ENCODE results near the gene SETD1B. TPM values are rescaled to one million over a fixed set of nuclear protein-coding genes. Genes with fewer than 3 reads are reported as not detected.
"Not testable (repeated sequence)": the region's sequence is repeated elsewhere in the genome, so short reads cannot be mapped to it uniquely, and the experiment has no call there.

The SETD1B gene
- total RNA-seq, 2 donors from 2014 or later: 13.8 to 16.7 TPM

DNA sequence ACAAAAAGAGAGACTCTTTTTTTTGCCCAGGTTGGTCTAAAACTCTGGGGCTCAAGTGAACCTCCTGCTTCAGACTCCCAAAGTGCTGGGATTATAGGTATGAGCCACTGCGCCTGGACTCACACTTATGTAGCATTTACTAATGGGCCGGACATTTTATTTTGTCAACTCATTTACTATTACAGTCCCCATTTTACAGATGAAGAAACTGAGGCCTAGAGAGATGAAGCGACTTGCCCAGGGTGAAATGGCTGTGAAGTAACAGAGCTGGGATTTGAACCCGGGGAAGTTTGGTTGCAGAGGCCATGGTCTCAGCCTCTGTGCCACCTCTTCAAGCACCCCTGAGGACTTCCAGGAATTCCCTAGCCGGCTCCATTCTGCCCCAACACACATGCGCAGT is 45.4 kb downstream of the SETD1B start:
- ATAC-seq (no peak), DNase-seq (ENCODE audit: low spot score in 2 of 2) (no peak)
- Mint-ChIP-seq H3K9me3 (no peaks in the 10 kb centered on the region), H3K36me3 (no peaks in the 10 kb centered on the region), H3K27ac (no peak overlapping the region)

DNA sequence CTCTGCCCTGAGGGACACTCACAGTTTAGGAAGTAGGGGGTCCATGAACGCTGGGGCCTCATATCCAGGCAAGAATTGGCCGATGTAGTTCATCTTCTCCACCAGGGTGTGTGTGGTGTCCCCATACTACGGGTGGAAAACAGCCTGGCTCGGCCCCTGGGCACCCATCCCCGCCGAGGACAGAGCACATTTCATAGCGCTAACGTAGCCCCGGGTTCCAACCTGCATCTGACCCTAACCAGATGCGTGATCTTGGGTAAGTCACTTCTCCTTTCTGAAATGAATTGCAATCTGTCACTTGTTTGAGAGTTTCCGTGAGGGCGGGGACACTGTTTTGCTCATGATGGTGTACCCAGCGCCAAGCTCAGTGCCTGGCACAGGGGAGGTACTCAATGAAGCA is 45.9 kb downstream of the SETD1B start:
- ATAC-seq: no peak
- DNase-seq (ENCODE audit: low spot score in 2 of 2): no peak
- H3K27ac Mint-ChIP-seq: no peak overlapping the region
- H3K36me3 Mint-ChIP-seq: no peaks in the 10 kb centered on the region
- H3K9me3 Mint-ChIP-seq: no peaks in the 10 kb centered on the region

DNA sequence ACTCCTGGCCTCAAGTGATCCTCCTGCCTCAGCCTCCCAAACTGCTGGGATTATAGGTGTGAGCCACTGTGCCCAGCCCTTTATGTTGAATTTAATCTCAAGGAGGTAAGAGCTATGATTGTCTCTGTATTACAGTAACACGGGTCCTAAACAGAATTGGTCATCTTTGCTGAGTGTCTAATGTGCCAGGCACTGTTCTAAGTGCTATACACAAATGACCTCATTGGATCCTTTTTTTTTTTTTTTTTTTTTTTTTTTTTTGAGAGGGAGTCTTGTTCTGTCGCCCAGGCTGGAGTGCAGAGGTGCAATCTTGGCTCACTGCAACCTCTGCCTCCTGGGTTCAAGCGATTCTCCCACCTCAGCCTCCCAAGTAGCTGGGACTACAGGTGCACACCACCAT is 48.6 kb downstream of the SETD1B start:
- DNase-seq (ENCODE audit: low spot score in 2 of 2); H3K9me3 Mint-ChIP-seq; ATAC-seq; H3K36me3 Mint-ChIP-seq; H3K27ac Mint-ChIP-seq: not testable (repeated sequence)

- DNase-seq (ENCODE audit: low spot score in 2 of 2) (no peak), ATAC-seq (no peak)
- H3K9me3 Mint-ChIP-seq: no peaks in the 10 kb centered on the region
- no peak overlapping the region for H3K27ac Mint-ChIP-seq
- no peaks in the 10 kb centered on the region for H3K36me3 Mint-ChIP-seq
Observed at GRCh38 chr12:121857322-121858246, 53.8 kb downstream of the SETD1B start.

- ATAC-seq (no peak), DNase-seq (ENCODE audit: low spot score in 2 of 2) (no peak)
- Mint-ChIP-seq H3K36me3 (no peaks in the 10 kb centered on the region), H3K9me3 (no peaks in the 10 kb centered on the region), H3K27ac (peak overlapping the region in 1 of 2 donors; percentile 22)
Observed at GRCh38 chr12:121858318-121858661, 54.5 kb downstream of the SETD1B start.

DNA sequence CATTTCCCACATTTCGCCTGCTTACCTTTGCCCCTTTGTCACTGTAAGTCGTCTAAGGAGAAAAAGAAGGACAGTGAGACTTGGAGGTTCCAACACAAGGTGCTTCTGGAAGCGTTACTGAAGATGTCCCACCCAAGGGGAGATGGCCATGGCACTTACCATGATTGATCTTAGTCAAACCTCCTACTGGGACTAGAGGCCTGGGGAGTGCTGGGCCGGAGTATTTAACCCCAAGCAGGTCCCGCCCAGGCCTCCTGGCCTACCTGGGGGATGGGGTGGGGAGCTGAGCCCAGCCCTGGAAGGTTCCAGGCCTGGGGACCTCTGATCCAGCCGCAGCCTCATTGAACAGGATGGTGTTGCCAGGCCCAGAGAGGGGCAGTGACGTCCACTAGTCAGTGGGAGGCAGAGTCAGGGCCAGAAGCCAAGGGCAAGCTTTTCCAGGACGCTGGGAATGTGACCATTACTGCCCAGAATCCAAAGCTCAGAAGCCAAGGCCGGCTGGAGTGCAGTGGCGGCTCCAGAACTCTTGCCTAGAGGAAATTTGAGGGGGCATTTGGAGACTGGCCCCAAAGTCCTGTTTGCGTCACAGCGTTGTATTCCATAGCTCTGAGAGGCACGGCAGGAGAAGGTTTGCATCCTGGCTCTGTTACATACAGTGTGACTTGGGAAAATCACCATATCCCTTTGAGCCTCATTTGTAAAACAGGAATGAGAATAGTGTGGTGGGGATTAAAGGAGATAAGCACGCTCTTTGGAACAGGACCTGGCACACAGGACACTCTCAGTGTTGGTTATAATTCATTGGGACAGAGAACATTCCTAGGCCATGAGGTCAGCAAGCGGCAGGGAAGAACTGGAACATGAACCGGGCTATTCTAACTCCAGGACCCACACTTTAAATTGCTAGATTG is 55.1 kb downstream of the SETD1B start, which contains the start of gene HPD:
Gene HPD, minus strand, starts transcription at position 198 of the 911 bp plus-strand sequence. Its CDS starts 36 bp downstream, at position 162.
- Mint-ChIP-seq H3K27ac (peak within 1 kb of the TSS in 1 of 2 donors; percentile 22), H3K36me3 (no peaks in the 10 kb centered on the region), H3K9me3 (no peaks in the 10 kb centered on the region)
- DNase-seq (ENCODE audit: low spot score in 2 of 2) (no peak), ATAC-seq (no peak)

DNA sequence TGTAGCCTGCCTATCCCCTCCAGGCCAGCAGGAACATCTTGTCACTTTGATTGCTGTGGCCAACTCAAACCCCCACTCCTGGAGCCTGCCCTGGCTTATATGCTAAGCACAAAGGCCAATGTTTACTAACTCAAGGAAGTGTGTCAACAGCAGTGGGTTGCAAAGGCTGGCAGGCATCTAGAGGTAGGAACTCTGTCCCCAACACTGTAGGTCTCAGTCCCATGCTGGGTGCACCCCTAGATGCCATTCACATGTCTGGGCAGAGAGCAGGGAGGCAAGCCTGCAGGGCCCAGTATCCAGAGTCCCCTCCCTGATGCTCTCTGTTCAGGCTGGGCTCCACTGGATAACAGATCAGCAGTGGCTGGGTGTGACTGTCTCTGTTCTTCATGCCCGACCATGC is 56.4 kb downstream of the SETD1B start:
- Mint-ChIP-seq H3K27ac (no peak overlapping the region), H3K9me3 (no peaks in the 10 kb centered on the region), H3K36me3 (no peaks in the 10 kb centered on the region)
- DNase-seq (ENCODE audit: low spot score in 2 of 2): no peak
- ATAC-seq: no peak

GRCh38 chr12:121860699-121861098 is 56.9 kb downstream of the SETD1B start:
- not testable (repeated sequence) for H3K9me3 Mint-ChIP-seq; H3K36me3 Mint-ChIP-seq; ATAC-seq; DNase-seq (ENCODE audit: low spot score in 2 of 2); H3K27ac Mint-ChIP-seq

- DNase-seq (ENCODE audit: low spot score in 2 of 2) (no peak), ATAC-seq (no peak)
- H3K9me3 Mint-ChIP-seq: no peaks in the 10 kb centered on the region
- no peaks in the 10 kb centered on the region for H3K36me3 Mint-ChIP-seq
- H3K27ac Mint-ChIP-seq: no peak overlapping the region
Observed at GRCh38 chr12:121861636-121862254, 57.9 kb downstream of the SETD1B start.

DNA sequence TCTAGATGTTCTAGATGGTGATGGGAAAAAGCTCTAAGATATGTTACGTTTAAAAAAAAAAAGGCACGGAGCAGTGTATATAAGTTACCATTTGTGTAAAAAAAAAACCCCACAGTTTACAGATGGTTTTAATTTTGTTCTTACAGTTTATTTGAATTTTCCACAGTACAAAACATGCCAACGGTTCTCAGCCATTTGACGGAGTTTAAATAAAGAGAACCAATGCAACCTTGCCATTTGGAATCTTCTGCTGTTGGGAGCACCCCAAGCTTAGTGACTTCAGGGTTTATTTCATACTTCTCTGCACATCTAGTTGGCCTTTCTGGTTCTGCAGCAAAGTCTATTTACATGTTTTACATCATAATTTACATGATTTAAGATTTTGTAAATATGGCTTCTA is 62.5 kb downstream of the SETD1B start:
- no peak overlapping the region for H3K27ac Mint-ChIP-seq
- no peak for DNase-seq (ENCODE audit: low spot score in 2 of 2)
- no peaks in the 10 kb centered on the region for H3K9me3 Mint-ChIP-seq

GRCh38 chr12:121869229-121869628 is 65.4 kb downstream of the SETD1B start:
- H3K27ac Mint-ChIP-seq; DNase-seq (ENCODE audit: low spot score in 2 of 2); ATAC-seq; H3K36me3 Mint-ChIP-seq; H3K9me3 Mint-ChIP-seq: not testable (repeated sequence)

More for the DNA sequence above, 62.5 kb downstream of the SETD1B start:
- H3K36me3 Mint-ChIP-seq: no peaks in the 10 kb centered on the region
- no peak for ATAC-seq

DNA sequence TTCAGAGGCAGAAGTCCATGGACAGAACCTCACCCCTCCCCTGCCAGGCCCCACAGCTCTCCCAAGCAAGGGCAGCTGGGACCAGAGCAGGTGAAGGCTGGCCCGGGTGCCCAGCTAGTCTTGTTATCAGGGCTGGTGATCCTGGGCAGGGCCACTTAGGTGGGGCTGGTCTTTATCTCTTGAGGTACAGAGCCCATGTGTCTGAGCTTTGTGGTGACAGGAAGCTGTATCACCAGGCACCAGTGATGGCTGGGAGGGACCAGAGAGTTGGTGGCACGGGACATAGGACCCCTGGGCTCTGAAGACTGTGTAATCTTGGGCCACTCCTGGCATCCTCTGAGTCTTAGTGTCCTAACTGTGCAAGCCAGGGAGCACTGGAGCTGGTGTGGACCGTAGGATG is 67.7 kb downstream of the SETD1B start:
- Mint-ChIP-seq H3K36me3 (no peaks in the 10 kb centered on the region), H3K27ac (no peak overlapping the region), H3K9me3 (no peaks in the 10 kb centered on the region)
- no peak for DNase-seq (ENCODE audit: low spot score in 2 of 2)
- ATAC-seq: no peak

GRCh38 chr12:121872546-121873215 is 68.9 kb downstream of the SETD1B start:
- ATAC-seq: peak in 1 of 2 donors; percentile 93
- DNase-seq (ENCODE audit: low spot score in 2 of 2): no peak
- no peaks in the 10 kb centered on the region for H3K9me3 Mint-ChIP-seq
- H3K36me3 Mint-ChIP-seq: no peaks in the 10 kb centered on the region
- H3K27ac Mint-ChIP-seq: peak overlapping the region; percentile 23 to 33

- ATAC-seq (no peak), DNase-seq (ENCODE audit: low spot score in 2 of 2) (no peak)
- no peaks in the 10 kb centered on the region for H3K36me3 Mint-ChIP-seq
- H3K27ac Mint-ChIP-seq: no peak overlapping the region
- H3K9me3 Mint-ChIP-seq: no peaks in the 10 kb centered on the region
Observed at GRCh38 chr12:121873216-121873569, 69.4 kb downstream of the SETD1B start.

DNA sequence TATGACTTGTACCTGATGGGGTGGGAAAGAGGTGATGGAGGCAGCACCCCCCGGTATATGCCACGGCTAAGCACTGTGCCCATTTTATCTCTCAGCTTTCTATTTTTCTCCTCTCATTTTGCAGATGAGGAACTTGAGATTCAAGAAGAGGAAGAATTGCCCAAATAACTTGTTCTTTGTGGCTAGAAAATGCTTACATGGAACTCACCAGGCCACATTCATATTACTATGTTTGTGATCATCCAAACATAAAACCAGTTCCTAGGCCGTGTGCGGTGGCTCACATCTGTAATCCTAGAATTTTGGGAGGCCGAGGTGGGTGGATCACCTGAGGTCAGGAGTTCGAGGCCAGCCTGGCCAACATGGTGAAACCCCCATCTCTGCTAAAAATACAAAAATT is 70.3 kb downstream of the SETD1B start:
- H3K36me3 Mint-ChIP-seq: no peaks in the 10 kb centered on the region
- ATAC-seq (no peak), DNase-seq (ENCODE audit: low spot score in 2 of 2) (no peak)
- H3K27ac Mint-ChIP-seq: no peak overlapping the region
- no peaks in the 10 kb centered on the region for H3K9me3 Mint-ChIP-seq

GRCh38 chr12:121875582-121875981 is 71.8 kb downstream of the SETD1B start:
- H3K27ac Mint-ChIP-seq: no peak overlapping the region
- DNase-seq (ENCODE audit: low spot score in 2 of 2) (no peak), ATAC-seq (no peak)
- H3K36me3 Mint-ChIP-seq: no peaks in the 10 kb centered on the region
- H3K9me3 Mint-ChIP-seq: no peaks in the 10 kb centered on the region
